UCSD-AML1 (cell line): ENCODE results near the gene ZNF280D.

Experiments
- DNase-seq: peaks from one replicate; lab custom pipeline; 2025; ENCODE audit not compliant: unreplicated experiment; lab: John Stamatoyannopoulos, UW

Gene ZNF280D

GRCh38 chr15:56749982-56750381 is 16.7 kb upstream of the ZNF280D start:
- no peak for DNase-seq

GRCh38 chr15:56744701-56745683 is 11.7 kb upstream of the ZNF280D start:
- DNase-seq = no peak

GRCh38 chr15:56741541-56741940 is 8.2 kb upstream of the ZNF280D start:
- DNase-seq = no peak

- DNase-seq = no peak
Observed at GRCh38 chr15:56739964-56740640, 6.8 kb upstream of the ZNF280D start.

GRCh38 chr15:56739474-56739873 is 6.2 kb upstream of the ZNF280D start:
- DNase-seq = no peak

GRCh38 chr15:56737791-56738190 is 4.5 kb upstream of the ZNF280D start:
- DNase-seq = no peak

- DNase-seq = no peak
Observed at GRCh38 chr15:56736881-56737707, 3.8 kb upstream of the ZNF280D start.

- no peak for DNase-seq
Observed at GRCh38 chr15:56736308-56736707, 3.0 kb upstream of the ZNF280D start.

- no peak for DNase-seq
Observed at GRCh38 chr15:56735589-56735988, 2.3 kb upstream of the ZNF280D start.

GRCh38 chr15:56734013-56734635 is 815 bp upstream of the ZNF280D start:
- no peak for DNase-seq

- no peak for DNase-seq
Observed at GRCh38 chr15:56732886-56733135, 498 bp downstream of the ZNF280D start.

GRCh38 chr15:56732135-56732885 is 999 bp downstream of the ZNF280D start:
- no peak for DNase-seq

GRCh38 chr15:56731548-56731947 is 1.8 kb downstream of the ZNF280D start:
- DNase-seq = no peak

GRCh38 chr15:56729561-56729960 is 3.7 kb downstream of the ZNF280D start:
- DNase-seq = no peak

GRCh38 chr15:56725386-56725785 is 7.9 kb downstream of the ZNF280D start:
- DNase-seq = no peak

GRCh38 chr15:56724232-56724631 is 9.1 kb downstream of the ZNF280D start:
- no peak for DNase-seq

- no peak for DNase-seq
Observed at GRCh38 chr15:56723787-56724186, 9.5 kb downstream of the ZNF280D start.

GRCh38 chr15:56719774-56720555 is 13.3 kb downstream of the ZNF280D start:
- DNase-seq = no peak

GRCh38 chr15:56719021-56719612 is 14.2 kb downstream of the ZNF280D start:
- no peak for DNase-seq
